ENCODE results near the gene RMI2. TPM values are rescaled to one million over a fixed set of nuclear protein-coding genes. Genes with fewer than 3 reads are reported as not detected.
A peak's percentile ranks its signal among the peaks of the same experiment; 100 is the strongest.

The RMI2 gene
- total and polyA plus RNA-seq, 2 donors (not counting 1 experiment from before 2014, with no cell fraction given) = 6.6 to 6.8 TPM

- TF ChIP-seq CTCF (conservative IDR thresholded peaks at IDR 0.05 in 1 of 2, IDR thresholded peaks at IDR 0.05 in 1 of 2; ENCODE audit: low read depth in 1 of 2, low read length in 2 of 2) (no peak), EZH2 (IDR thresholded peaks at IDR 0.05; ENCODE audit: low read length, missing control alignments) (no peak)
- Histone ChIP-seq H3K9ac (ENCODE audit: insufficient read depth, low read length) (no peak overlapping the region), H3K36me3 (ENCODE audit: control insufficient read depth, insufficient read depth, low read length) (no peaks in the 10 kb centered on the region), H3K27me3 (ENCODE audit: control insufficient read depth, insufficient read depth, low read length) (no peaks in the 10 kb centered on the region), H4K20me1 (ENCODE audit: control insufficient read depth, extremely low read depth, insufficient read depth, low read length) (no peaks in the 10 kb centered on the region), H2AFZ (ENCODE audit: low read length) (no peak overlapping the region), H3K4me3 (replicated peaks in 1 of 4; ENCODE audit: control extremely low read depth in 1 of 4, insufficient read depth in 1 of 4, low read depth in 3 of 4, low read length in 4 of 4) (no peak overlapping the region), H3K4me1 (ENCODE audit: control insufficient read depth, extremely low read depth, insufficient read depth, low read length) (peaks cover 18% of the 10 kb centered on the region), H3K9me3 (ENCODE audit: control insufficient read depth, insufficient read depth, low read depth, low read length) (no peaks in the 10 kb centered on the region), H3K27ac (ENCODE audit: insufficient read depth, low read length) (no peak overlapping the region), H3K4me2 (ENCODE audit: extremely low read depth, insufficient read depth, low read length) (no peak overlapping the region), H3K79me2 (ENCODE audit: control insufficient read depth, insufficient read depth, low read length) (no peaks in the 10 kb centered on the region)
- DNase-seq (ENCODE audit: low read depth in 2 of 2) = no peak
Measured at GRCh38 chr16:11326084-11326736, 19.0 kb upstream of the RMI2 start.

- DNase-seq (ENCODE audit: low read depth in 2 of 2) = no peak
- Histone ChIP-seq H3K9me3 (ENCODE audit: control insufficient read depth, insufficient read depth, low read depth, low read length) (no peaks in the 10 kb centered on the region), H3K79me2 (ENCODE audit: control insufficient read depth, insufficient read depth, low read length) (no peaks in the 10 kb centered on the region), H3K4me2 (ENCODE audit: extremely low read depth, insufficient read depth, low read length) (no peak overlapping the region), H3K9ac (ENCODE audit: insufficient read depth, low read length) (no peak overlapping the region), H3K4me1 (ENCODE audit: control insufficient read depth, extremely low read depth, insufficient read depth, low read length) (peaks cover 18% of the 10 kb centered on the region), H3K27ac (ENCODE audit: insufficient read depth, low read length) (no peak overlapping the region), H3K36me3 (ENCODE audit: control insufficient read depth, insufficient read depth, low read length) (no peaks in the 10 kb centered on the region), H2AFZ (ENCODE audit: low read length) (no peak overlapping the region), H3K27me3 (ENCODE audit: control insufficient read depth, insufficient read depth, low read length) (no peaks in the 10 kb centered on the region), H3K4me3 (replicated peaks in 1 of 4; ENCODE audit: control extremely low read depth in 1 of 4, insufficient read depth in 1 of 4, low read depth in 3 of 4, low read length in 4 of 4) (no peak overlapping the region), H4K20me1 (ENCODE audit: control insufficient read depth, extremely low read depth, insufficient read depth, low read length) (no peaks in the 10 kb centered on the region)
- no peak for TF ChIP-seq EZH2 (IDR thresholded peaks at IDR 0.05; ENCODE audit: low read length, missing control alignments)
Measured at GRCh38 chr16:11326737-11327276, 18.5 kb upstream of the RMI2 start.

GRCh38 chr16:11327277-11328171 lies 17.7 kb upstream of the RMI2 start:
- no peak overlapping the region for H2AFZ ChIP-seq (ENCODE audit: low read length)
- no peak for DNase-seq (ENCODE audit: low read depth in 2 of 2)
- TF ChIP-seq CTCF (conservative IDR thresholded peaks at IDR 0.05 in 1 of 2, IDR thresholded peaks at IDR 0.05 in 1 of 2; ENCODE audit: low read depth in 1 of 2, low read length in 2 of 2) (no peak), EZH2 (IDR thresholded peaks at IDR 0.05; ENCODE audit: low read length, missing control alignments) (no peak)
- H3K27me3 ChIP-seq (ENCODE audit: control insufficient read depth, insufficient read depth, low read length) = no peaks in the 10 kb centered on the region
- peaks cover 18% of the 10 kb centered on the region for H3K4me1 ChIP-seq (ENCODE audit: control insufficient read depth, extremely low read depth, insufficient read depth, low read length)
- peak overlapping the region; percentile 5 for H3K4me2 ChIP-seq (ENCODE audit: extremely low read depth, insufficient read depth, low read length)
- no peaks in the 10 kb centered on the region for H3K36me3 ChIP-seq (ENCODE audit: control insufficient read depth, insufficient read depth, low read length)
- peak overlapping the region; percentile 64 for H3K27ac ChIP-seq (ENCODE audit: insufficient read depth, low read length)
- H3K79me2 ChIP-seq (ENCODE audit: control insufficient read depth, insufficient read depth, low read length) = no peaks in the 10 kb centered on the region
- H3K4me3 ChIP-seq (replicated peaks in 1 of 4; ENCODE audit: control extremely low read depth in 1 of 4, insufficient read depth in 1 of 4, low read depth in 3 of 4, low read length in 4 of 4) = no peak overlapping the region
- H3K9me3 ChIP-seq (ENCODE audit: control insufficient read depth, insufficient read depth, low read depth, low read length) = no peaks in the 10 kb centered on the region
- H4K20me1 ChIP-seq (ENCODE audit: control insufficient read depth, extremely low read depth, insufficient read depth, low read length) = no peaks in the 10 kb centered on the region
- H3K9ac ChIP-seq (ENCODE audit: insufficient read depth, low read length) = no peak overlapping the region
